ENCODE measurements around the gene COQ4.

The COQ4 gene

DNA sequence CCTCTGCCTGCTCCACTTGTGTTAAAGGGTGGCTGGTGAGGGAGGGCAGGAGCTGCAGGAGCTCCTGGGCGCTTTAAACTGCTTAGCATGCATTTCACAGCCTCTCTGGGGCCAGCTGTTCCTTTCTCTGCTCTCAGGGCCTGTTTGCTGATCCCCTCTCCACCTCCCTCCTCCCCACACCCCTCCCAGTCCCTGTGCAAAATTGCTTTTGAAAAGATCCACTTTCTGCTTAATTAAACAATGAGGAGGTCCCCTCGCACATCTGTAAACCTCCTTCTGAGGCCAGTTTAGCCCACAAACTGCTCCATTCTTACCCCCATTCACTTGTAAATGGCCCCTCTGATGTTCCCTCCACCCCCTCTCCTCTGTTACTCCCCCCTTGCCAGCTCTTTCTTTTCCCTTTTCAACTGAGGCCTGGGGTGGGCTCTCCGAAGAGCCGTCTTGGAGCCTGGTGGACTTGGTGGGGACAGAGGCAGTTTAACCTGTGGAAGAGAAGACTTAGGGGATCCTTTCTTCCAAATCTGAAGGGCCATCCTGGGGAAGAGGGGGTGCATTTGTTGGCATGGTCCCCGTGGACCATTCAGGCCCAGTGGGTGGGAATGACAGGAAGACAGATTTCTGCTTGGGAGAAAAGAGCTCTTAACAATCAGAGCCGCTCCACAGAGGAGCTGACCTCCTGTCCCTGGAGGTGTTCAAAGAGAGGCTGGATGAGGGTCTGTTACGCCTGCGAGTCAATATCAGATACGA is 60.5 kb downstream of the COQ4 start:
- no peak for DNase-seq

All from effector CD4-positive, alpha-beta T cell (primary cell).